Endothelial cell of umbilical vein (primary cell): ENCODE measurements around the gene PRM3. TPM values are rescaled to one million over a fixed set of nuclear protein-coding genes. Genes with fewer than 3 reads are reported as not detected.

Experiments
- BruUV-seq: library from RNA; stranded (reverse); fragments of 400-500 nt; replicated peaks from 2 replicates; lab custom pipeline; 2021; lab: Mats Ljungman, UMichigan
- CTCF ChIA-PET: fragments of 300-600, 350-600 bp; sonication (Branson Sonifier 250); formaldehyde crosslinking; loops from one replicate; lab custom pipeline; 2021; ENCODE audit warnings: antibody characterized with exemption, inconsistent platforms; lab: Charles Lee
- POLR2A ChIA-PET: fragments of 300-600, 350-600 bp; sonication (Branson Sonifier 250); formaldehyde crosslinking; loops from one replicate; lab custom pipeline; 2021; ENCODE audit warnings: antibody characterized with exemption, inconsistent platforms; lab: Charles Lee
- DNase-seq: peaks from one replicate; pipeline ENCODE4 v3.0.0-alpha.2; 2011; ENCODE audit warnings: low read depth, low spot score
- FAIRE-seq: peaks from 2 replicates; lab custom pipeline; 2011; peaks lifted over from hg19 to GRCh38; lab: Jason Lieb, UNC
- H2AFZ ChIP-seq: 2 replicates; pipeline ENCODE4 v1.6.0; 2012; ENCODE audit warnings: low read depth, low read length, control low read depth, inconsistent platforms
- H3K27ac ChIP-seq: 2 replicates; pipeline ENCODE4 v1.5.1; 2011; ENCODE audit warnings: low read depth, mild to moderate bottlenecking, control low read depth, low read length, moderate library complexity; ENCODE audit not compliant: insufficient read depth
- H3K27me3 ChIP-seq, 2 experiments: 2 replicates each; pipeline versions ENCODE4 v1.6.0 to v1.6.1; 2011; ENCODE audit warnings: low read length in 2 of 2, mixed read lengths in 1 of 2; ENCODE audit not compliant: control insufficient read depth in 2 of 2, insufficient read depth in 2 of 2
- H3K36me3 ChIP-seq, 2 experiments: 2 replicates in 1 of 2; 3 replicates in 1 of 2; pipeline ENCODE4 v1.5.1; 2011; ENCODE audit warnings: low read length in 2 of 2, mild to moderate bottlenecking in 1 of 2, moderate library complexity in 1 of 2; ENCODE audit not compliant: control insufficient read depth in 2 of 2, insufficient read depth in 2 of 2; ENCODE audit errors: extremely low read depth in 1 of 2
- H3K4me1 ChIP-seq: 3 replicates; pipeline ENCODE4 v1.5.1; 2011; ENCODE audit warnings: mild to moderate bottlenecking, low read length; ENCODE audit not compliant: control insufficient read depth, insufficient read depth; ENCODE audit errors: extremely low read depth
- H3K4me2 ChIP-seq: 2 replicates; pipeline ENCODE4 v1.6.1; 2011; ENCODE audit warnings: low read length, control low read depth, mixed read lengths; ENCODE audit not compliant: insufficient read depth
- H3K4me3 ChIP-seq, 3 experiments: fragments of 200-600 bp in 1 of 3; sonication (generic), shearing (Covaris generic) in 1 of 3; replicated peaks in 1 of 3; 2 replicates each; pipeline ENCODE4 v1.5.1; 2011 to 2016; ENCODE audit warnings: control low read depth in 3 of 3, low read length in 3 of 3, mild to moderate bottlenecking in 2 of 3, inconsistent platforms in 1 of 3, low read depth in 1 of 3, moderate library complexity in 1 of 3; ENCODE audit not compliant: insufficient read depth in 1 of 3
- H3K79me2 ChIP-seq: 2 replicates; pipeline ENCODE4 v1.6.0; 2012; ENCODE audit warnings: low read length, inconsistent platforms; ENCODE audit not compliant: control insufficient read depth, insufficient read depth
- H3K9ac ChIP-seq: replicated peaks from 2 replicates; pipeline ENCODE3; 2011; ENCODE audit warnings: low read length, control low read depth; ENCODE audit not compliant: insufficient read depth; ENCODE audit errors: extremely low read depth
- H3K9me1 ChIP-seq: replicated peaks from 3 replicates; pipeline ENCODE4 v1.6.0; 2011; ENCODE audit warnings: mild to moderate bottlenecking, low read length; ENCODE audit not compliant: control insufficient read depth, insufficient read depth; ENCODE audit errors: extremely low read depth
- H3K9me3 ChIP-seq: replicated peaks from 2 replicates; pipeline ENCODE4 v1.5.1; 2012; ENCODE audit warnings: low read length, inconsistent platforms; ENCODE audit not compliant: control insufficient read depth, insufficient read depth
- H4K20me1 ChIP-seq: replicated peaks from 2 replicates; pipeline ENCODE3; 2011; ENCODE audit warnings: mild to moderate bottlenecking, low read length; ENCODE audit not compliant: control insufficient read depth, insufficient read depth; ENCODE audit errors: extremely low read depth
- CTCF ChIP-seq, 2 donors: IDR thresholded peaks; 1 replicate in 1 of 2; 2 replicates in 1 of 2; pipeline ENCODE4 v1.5.1; 2011; ENCODE audit warnings: low read length in 2 of 2, mild to moderate bottlenecking in 2 of 2, moderate library complexity in 2 of 2, control low read depth in 1 of 2, inconsistent platforms in 1 of 2, low read depth in 1 of 2; ENCODE audit not compliant: insufficient read depth in 1 of 2; ENCODE audit errors: extremely low read depth in 1 of 2
- EZH2 ChIP-seq: IDR thresholded peaks from 2 replicates; pipeline ENCODE4 v1.6.1; 2012; ENCODE audit warnings: borderline replicate concordance, low read depth, mild to moderate bottlenecking, moderate library complexity, low read length, inconsistent platforms; ENCODE audit not compliant: severe bottlenecking
- FOS ChIP-seq: IDR thresholded peaks from 2 replicates; pipeline ENCODE4 v1.6.1; 2011; ENCODE audit warnings: mild to moderate bottlenecking, low read length, moderate library complexity, borderline replicate concordance; ENCODE audit not compliant: insufficient read depth
- GATA2 ChIP-seq: IDR thresholded peaks from 2 replicates; pipeline ENCODE4 v1.7.0; 2011; ENCODE audit warnings: low read depth, mild to moderate bottlenecking, moderate library complexity, mixed read lengths, low read length; ENCODE audit not compliant: insufficient read length, insufficient read depth
- JUN ChIP-seq: IDR thresholded peaks from 2 replicates; pipeline ENCODE4 v1.6.1; 2011; ENCODE audit warnings: borderline replicate concordance, low read depth; ENCODE audit not compliant: insufficient read length, insufficient read depth
- MAX ChIP-seq: IDR thresholded peaks from 2 replicates; pipeline ENCODE4 v1.6.1; 2011; ENCODE audit not compliant: insufficient read depth, insufficient read length
- MYC ChIP-seq: IDR thresholded peaks from one replicate; pipeline ENCODE4 v1.6.1; 2011; ENCODE audit warnings: mild to moderate bottlenecking, low read depth, low read length
- POLR2A ChIP-seq: IDR thresholded peaks from 2 replicates; pipeline ENCODE4 v1.6.1; 2012; ENCODE audit warnings: low read depth, mild to moderate bottlenecking, control low read depth, low read length
- POLR2AphosphoS5 ChIP-seq: IDR thresholded peaks from 2 replicates; pipeline ENCODE4 v1.6.1; 2012; ENCODE audit warnings: low read depth, mild to moderate bottlenecking, control low read depth, low read length, moderate library complexity; ENCODE audit not compliant: insufficient read depth
- dilution Hi-C: fragments of 300-500 bp; cut with MboI; formaldehyde crosslinking; loops from one replicate; pipeline ENCODE4 v1.15.0; 2019; ENCODE audit warnings: low sequenced_read_pairs; ENCODE audit not compliant: extremely low pct_ligation_motif_present
- intact Hi-C: fragments of 100-400 bp; cut with micrococcal nuclease; formaldehyde crosslinking; loops from one replicate; pipeline ENCODE4 v1.10.0; 2022
- polyA plus RNA-seq, 4 experiments: library from polyadenylated mRNA; depleted of rRNA in 3 of 4; stranded (reverse) in 3 of 4; unstranded in 1 of 4; fragments of >200 nt; gene quantifications; 2 replicates each; pipeline versions ENCODE4 v1.2.1 to v1.2.3, GENCODE V29; 2011 to 2012; ENCODE audit warnings: missing spikeins in 1 of 4
- total RNA-seq: library from RNA; stranded (reverse); gene quantifications from 2 replicates; pipeline ENCODE4 v1.2.3, GENCODE V29; 2021

The PRM3 gene
- total and polyA plus RNA-seq, 2 donors (not counting 3 experiments of a cell fraction or from before 2014, with no cell fraction given), result not detected

GRCh38 chr16:11273721-11274324, 394 bp upstream of the PRM3 start:
- Histone ChIP-seq H3K4me2 (no peak overlapping the region), H3K27ac (no peak overlapping the region), H3K9ac (no peak overlapping the region), H3K9me3 (no peaks in the 10 kb centered on the region), H2AFZ (no peak overlapping the region), H3K4me1 (no peaks in the 10 kb centered on the region), H3K9me1 (no peaks in the 10 kb centered on the region), H3K4me3 (no peak overlapping the region), H3K27me3 (no peaks in the 10 kb centered on the region), H3K36me3 (no peaks in the 10 kb centered on the region), H3K79me2 (no peaks in the 10 kb centered on the region), H4K20me1 (no peaks in the 10 kb centered on the region)
- dilution Hi-C loops, result no loop called here
- no peak for TF ChIP-seq EZH2
- TF ChIP-seq FOS, result no peak
- TF ChIP-seq POLR2AphosphoS5, result no peak
- TF ChIP-seq MAX, result no peak
- no peak for TF ChIP-seq MYC
- no peak for TF ChIP-seq GATA2
- no peak for TF ChIP-seq CTCF (IDR thresholded peaks at IDR 0.05; ENCODE audit: extremely low read depth in 1 of 2, insufficient read depth in 1 of 2, low read depth in 1 of 2, low read length in 2 of 2)
- TF ChIP-seq JUN, result no peak
- no peak for TF ChIP-seq POLR2A
- no TSS peak for BruUV-seq
- FAIRE-seq (no peak), DNase-seq (no peak)
- ChIA-PET CTCF (interaction anchor here (0.7 to 1.6 kb wide), 5 partner anchors 24 to 293 kb away, joined by 3 to 4 read pairs (median 3); no protein-coding TSS in a partner anchor), POLR2A (no interaction called here)
- intact Hi-C loops, result no loop called here
